Stimulated activated CD8-positive, alpha-beta memory T cell treated with anti-CD3 and anti-CD28 coated beads, Interleukin-4, amount 100 ng/mL, for 48 hours (primary cell): ENCODE measurements around the gene YBX1.

Source experiments
- DNase-seq: peaks from one replicate; pipeline ENCODE4 v3.0.0-alpha.2; 2020

The YBX1 gene

GRCh38 chr1:42735477-42736105 lies 53.4 kb downstream of the YBX1 start:
- no peak for DNase-seq

DNA sequence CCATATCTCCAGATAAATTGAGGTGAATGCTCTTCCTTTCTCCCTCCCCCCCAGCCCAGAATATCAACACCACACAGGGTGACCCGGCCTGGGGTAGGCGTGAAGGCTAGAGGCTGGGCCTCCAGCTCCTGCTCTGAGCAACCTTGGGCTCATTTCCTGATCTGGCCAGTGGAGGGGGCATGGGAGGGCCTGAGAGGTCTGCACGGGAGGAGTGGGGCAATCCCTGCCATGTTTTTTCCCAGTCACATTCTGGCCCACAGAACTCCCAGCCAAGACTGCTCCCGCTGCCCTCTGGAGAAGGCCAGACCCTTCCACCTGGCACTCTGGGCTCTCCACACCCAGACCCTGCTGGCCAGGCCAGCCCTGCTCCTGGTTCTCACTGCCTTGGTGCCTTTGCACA lies 53.9 kb downstream of the YBX1 start:
- DNase-seq: peak; percentile 32

DNA sequence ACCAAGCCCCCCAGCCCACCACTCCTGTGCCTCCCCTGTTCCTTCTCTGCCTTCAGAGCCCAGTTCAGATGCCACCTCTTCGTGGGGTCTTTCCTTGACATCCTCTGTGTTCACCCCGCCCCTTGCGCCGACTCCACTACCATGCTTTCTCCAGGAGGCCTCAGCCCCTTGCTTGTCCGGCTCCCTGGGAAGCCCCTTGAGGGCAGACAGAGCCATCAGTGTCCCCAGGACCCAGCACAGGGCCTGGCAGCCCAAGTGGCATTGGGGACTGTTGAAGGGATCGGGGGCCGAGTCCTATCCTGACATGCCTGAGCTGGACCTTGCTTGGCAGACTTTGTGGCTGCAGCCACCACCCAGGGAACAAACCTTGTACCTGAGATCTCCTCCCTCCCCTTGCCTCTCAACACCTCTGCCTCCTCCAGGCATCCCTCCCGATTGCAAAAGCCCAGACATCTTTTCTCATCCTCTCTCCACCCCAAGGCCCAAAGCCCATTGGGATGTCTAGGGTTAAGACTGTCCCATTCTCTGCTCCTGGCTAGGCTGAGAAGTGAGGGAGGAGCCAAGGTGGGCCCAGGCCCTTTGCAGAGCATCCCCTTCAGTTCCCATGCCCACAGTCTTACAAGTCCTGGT lies 54.5 kb downstream of the YBX1 start:
- DNase-seq: no peak

DNA sequence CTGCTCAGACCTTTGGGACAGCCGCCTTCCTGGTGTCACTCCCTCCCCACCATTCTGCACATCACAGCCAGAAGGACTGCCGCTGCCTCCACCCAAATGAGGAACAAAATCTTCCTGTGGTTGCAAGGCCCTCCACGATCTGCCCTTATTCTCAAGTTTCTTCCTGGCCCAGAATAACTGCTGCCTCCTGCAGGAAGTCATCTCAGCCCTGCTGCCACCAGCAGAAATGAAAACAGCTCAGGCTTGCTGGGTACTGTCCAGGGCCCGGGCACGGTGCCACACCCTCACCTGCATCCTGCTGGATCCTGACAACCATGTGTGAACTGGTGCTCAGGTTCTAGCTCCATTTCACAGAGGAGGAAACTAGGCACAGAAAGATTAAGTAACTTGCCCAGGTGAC lies 55.0 kb downstream of the YBX1 start:
- DNase-seq: no peak

GRCh38 chr1:42737986-42738677 lies 55.9 kb downstream of the YBX1 start:
- no peak for DNase-seq

- DNase-seq: no peak
Measured at GRCh38 chr1:42738678-42739226, 56.5 kb downstream of the YBX1 start.

DNA sequence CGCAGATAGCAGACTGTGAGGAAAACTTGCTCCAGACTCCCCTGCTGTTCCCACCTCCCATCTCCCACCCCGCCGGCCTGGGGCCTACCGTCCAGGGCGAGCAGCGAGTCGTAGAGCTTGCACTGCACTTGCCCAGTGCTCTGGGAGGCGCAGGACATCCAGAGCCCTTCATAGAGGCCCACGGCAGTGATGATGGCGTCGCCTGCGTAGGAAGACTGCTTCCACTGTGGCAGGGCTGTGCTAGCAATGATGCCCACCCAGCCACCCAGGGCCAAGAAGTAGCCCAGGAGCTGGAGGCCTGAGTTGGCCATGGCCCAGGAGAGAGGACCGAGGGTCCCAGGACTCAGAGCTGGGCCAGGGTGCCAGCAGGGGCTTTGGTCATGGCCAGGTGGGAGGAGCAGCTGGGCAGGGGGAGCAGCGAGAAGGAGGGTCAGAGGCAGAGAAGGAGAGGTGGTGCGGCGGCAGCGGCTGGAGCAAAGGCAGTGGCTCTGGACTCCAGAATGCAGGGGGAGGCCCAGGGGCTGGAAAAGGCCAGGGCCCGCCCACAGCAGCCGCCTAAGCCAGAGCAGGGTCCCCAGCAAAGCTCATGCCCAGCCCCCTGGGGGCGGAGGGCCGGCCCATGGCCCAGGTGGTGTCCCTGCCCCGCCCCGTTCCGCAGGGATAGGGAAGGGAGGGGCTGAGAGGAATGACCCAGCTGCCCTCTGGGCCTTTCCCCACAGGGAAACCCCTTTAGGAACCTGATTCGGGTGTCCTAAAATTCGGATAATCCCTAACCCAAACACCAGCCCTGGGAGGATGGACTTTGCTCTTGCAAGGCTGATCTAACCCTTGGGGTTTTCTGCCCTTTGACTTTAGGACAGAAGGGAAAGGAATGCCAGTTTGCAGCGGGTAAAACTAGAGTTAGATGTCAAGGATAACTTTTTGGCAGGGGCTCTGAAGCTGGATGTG lies 57.8 kb downstream of the YBX1 start, which contains the start of gene CLDN19:
TSS of gene CLDN19 (minus strand) at position 484 of the 948 bp plus-strand sequence. CDS start at position 311, 173 bp downstream.
- DNase-seq: no peak

- no peak for DNase-seq
Measured at GRCh38 chr1:42740851-42741580, 58.8 kb downstream of the YBX1 start.

GRCh38 chr1:42741706-42742105 lies 59.5 kb downstream of the YBX1 start:
- DNase-seq: no peak

DNA sequence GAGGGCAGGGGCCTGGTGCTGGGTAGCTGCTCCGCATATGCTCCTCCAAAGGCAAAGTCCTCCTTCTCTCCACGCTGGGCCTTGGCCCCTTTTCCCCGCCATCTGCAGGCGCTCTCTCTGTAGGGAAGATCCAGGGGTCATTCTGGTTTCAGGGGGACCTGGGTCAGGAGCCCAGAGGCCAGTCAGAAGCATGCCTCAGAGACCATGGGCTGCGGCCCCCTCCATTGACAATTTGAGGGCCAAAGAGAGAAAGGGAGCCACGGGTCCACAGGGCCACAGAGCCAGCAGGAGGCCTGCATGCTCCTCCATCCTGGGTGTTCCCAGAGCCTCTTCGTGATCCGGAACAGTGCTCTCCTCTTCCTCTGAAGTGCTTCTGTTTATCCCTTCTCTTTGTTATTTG lies 59.9 kb downstream of the YBX1 start:
- no peak for DNase-seq

GRCh38 chr1:42742617-42743316 lies 60.5 kb downstream of the YBX1 start:
- no peak for DNase-seq

DNA sequence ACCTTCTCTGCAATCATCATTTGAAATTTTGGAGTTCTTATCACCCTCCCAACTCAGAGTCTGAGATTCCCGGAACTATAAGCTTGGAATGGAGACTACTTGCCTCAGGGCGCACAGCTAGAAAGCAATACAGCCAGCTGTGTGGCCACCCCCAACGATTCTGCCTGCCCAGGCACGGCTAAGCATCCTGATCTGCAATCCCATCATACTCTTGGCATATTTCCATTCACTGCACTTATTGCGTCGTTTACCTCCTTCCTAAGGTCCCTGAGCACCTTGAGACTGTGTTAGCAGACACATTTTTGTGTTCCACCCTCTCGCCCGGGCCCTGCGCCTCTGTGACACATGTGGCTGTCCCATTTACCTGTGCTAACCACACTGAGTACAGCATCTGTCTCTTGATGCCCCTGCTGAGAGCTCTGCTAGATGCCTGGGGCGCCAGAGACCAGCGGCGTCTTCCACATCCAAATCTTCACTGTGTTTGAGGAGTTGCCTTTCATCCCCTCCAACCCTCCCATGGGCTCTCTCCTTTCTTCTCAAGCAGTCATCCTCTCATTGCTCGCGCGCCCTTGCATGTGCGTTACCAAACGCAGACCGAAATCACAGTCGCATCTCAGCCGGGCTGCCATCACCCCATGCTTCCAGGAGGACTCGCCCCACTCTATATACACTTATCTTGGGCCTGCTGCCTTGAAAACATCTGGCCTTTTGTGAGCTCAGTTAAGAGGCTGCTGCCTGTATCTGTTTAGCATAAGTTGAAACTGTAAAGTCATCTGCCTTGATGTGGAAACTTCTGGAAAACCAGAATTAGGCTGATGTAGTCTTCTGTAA lies 61.3 kb downstream of the YBX1 start:
- DNase-seq: no peak

DNA sequence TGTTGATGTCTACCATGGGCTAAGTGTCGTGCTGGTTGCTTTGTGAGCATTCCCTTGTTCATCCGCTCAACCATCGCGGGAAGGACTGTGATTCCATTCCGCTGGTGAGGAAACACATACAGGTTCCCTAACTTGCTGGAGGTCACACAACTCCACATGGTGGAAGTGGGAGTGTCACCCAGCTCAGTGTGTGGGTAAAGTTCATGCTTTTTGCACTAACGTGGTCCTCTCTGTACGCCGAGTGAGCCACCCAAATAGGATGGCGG lies 61.9 kb downstream of the YBX1 start:
- no peak for DNase-seq

GRCh38 chr1:42745851-42746250 lies 63.6 kb downstream of the YBX1 start:
- DNase-seq: no peak

DNA sequence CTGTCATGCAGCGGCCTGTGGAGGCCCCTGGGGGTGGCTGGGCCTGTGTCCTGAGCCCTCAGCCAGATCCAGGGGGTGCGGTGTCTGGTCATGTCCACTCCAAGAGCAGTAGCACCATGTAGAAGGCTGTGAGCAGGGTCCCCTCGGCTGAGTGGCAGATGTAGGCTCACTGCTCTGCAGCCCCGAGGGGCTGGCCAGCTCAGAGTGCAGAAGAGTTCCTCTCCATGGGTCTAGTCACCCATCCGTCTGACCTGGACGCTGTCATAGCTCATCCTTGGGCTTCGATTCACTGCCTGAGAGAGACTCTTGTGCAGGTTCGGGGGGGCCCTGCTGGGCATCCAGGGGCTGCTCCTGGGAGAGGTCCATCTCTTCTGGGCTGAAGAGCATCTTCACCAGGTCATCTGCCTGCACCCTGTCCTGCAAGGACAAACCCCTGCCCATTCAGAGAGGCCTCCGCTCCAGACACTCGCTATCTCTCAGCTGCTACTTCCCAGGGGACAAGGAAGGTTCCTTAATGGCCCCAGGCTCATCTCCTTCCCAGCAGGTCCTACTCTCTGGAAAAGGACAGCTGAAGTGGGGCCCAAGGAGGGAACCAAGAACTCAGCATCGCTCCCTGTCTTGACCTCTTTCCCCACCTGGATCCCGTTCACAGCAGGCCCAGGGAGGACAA lies 64.4 kb downstream of the YBX1 start:
- no peak for DNase-seq

GRCh38 chr1:42747125-42747524 lies 64.9 kb downstream of the YBX1 start:
- peak; percentile 68 for DNase-seq

GRCh38 chr1:42748021-42748420 lies 65.8 kb downstream of the YBX1 start:
- no peak for DNase-seq

DNA sequence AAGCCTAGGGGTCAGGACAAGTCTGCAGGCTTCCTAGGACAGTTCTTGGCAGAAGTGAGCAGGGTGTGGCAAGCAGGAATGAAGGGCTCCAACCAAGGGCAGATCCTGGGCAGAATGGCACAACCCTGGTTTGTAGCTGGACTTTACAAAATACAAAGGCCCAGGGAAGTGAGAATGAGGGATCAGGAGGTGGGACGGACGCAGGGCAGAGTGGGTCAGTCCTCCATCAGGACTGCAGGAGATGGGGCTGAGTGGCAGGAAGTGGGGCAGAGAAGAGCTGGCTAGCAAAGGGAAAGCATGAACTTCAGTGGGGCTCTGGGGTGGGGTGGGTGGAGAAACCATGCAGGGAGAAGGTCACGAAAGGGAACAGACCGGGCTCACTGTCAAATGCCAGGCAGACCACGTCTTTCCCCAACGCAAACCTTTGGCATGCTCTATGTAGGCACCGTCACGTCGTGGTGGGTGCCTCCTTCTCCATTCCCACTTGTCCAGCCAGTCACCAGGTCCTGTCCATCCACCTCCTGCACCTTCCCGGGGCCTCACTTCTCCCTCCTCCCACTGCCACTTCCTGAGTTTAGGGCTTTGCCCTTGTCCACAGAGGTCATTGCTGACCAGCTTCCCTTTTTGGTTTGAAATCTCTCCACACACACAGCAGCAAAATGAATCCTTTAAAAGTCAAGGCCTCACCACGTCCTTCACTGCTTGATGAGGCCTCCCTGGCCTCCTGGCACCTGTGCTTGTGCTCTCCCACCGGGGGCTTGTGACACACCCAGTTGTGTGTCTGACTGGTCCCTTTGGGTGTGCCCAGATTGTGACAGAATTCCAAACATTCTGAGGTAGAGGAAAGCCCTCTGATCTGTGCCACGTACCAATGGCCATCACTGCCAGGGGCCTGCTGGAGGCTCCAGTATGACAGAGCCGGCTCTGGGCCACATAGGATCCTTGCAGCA lies 66.5 kb downstream of the YBX1 start:
- no peak for DNase-seq

DNA sequence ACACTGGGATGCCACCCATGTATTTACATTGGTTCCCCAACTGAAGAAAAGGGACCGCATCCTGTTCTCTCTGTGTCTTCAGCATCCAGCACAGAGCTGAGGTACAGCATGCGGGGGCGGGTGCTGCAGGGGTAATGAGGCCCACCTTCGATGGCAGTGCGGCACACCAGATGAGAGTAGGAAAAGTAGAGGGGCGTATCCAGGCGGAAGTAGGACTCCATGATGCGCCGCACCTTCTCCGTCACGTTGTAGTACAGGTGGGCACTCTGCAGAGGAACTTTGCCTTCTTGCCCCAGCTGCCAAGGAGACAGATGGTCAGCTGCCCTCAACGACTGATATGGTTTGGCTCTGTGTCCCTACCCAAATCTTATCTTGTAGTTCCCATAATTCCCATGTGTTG lies 67.8 kb downstream of the YBX1 start:
- DNase-seq: no peak
